Measurements from ENCODE around the gene KRT81.

GRCh38 chr12:52296572-52297215, 5.4 kb upstream of the KRT81 start:
- TF ChIP-seq GATA3 (IDR thresholded peaks at IDR 0.05; ENCODE audit: low read depth, low read length) (no peak), GATA2 (IDR thresholded peaks at IDR 0.05; ENCODE audit: low read depth, low read length) (no peak)
